GM12892 (cell line): ENCODE results near the gene RSPH4A.

ENCODE experiments used
- POLR2A ChIP-seq: IDR thresholded peaks from 2 replicates; pipeline ENCODE4 v1.6.1; 2011; ENCODE audit warnings: low read depth, low read length, control low read depth
- POLR2AphosphoS5 ChIP-seq: IDR thresholded peaks from 2 replicates; pipeline ENCODE4 v1.6.1; 2011; ENCODE audit warnings: low read depth, low read length, control low read depth
- TAF1 ChIP-seq: IDR thresholded peaks from 2 replicates; pipeline ENCODE4 v1.6.1; 2011; ENCODE audit warnings: low read depth, mild to moderate bottlenecking, control low read depth, low read length, borderline replicate concordance

DNA sequence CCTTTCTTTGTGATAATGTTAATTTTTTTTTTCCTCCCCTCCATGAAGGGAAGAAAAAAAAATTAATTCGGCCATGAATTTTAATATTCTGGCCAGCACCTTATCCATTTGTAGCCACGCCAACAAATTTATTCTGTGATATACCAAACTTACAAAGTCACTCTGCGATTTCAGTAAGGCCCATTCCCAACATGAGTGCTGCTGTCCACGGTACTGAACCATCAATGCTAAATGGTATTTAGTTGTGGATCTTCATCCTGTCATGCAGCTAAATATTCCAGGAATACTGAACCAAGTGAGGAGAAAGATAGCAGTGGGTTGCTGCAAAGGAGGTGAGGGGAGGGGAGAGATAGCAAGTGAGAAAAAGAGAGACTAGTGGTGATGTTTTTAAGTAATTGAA, 19.5 kb upstream of the RSPH4A start:
- TF ChIP-seq POLR2AphosphoS5 (no peak), TAF1 (no peak), POLR2A (no peak)
